Kidney (tissue), 14 donors: Measurements from ENCODE around the gene MYH6. TPM values are rescaled to one million over a fixed set of nuclear protein-coding genes. Genes with fewer than 3 reads are reported as not detected.
"Not testable (repeated sequence)": the region's sequence is repeated elsewhere in the genome, so short reads cannot be mapped to it uniquely, and the experiment has no call there.

ENCODE experiments used
- DNase-seq, 5 donors: peaks; one replicate each; pipeline ENCODE4 v3.0.0-alpha.2; 2013 to 2020
- FAIRE-seq: peaks from 2 replicates; lab custom pipeline; 2012; peaks lifted over from hg19 to GRCh38; lab: Jason Lieb, UNC
- H3K27ac ChIP-seq, 2 donors: one replicate each; pipeline ENCODE4 v1.7.0; 2013; ENCODE audit warnings: low read depth in 2 of 2, low read length in 2 of 2, inconsistent platforms in 1 of 2
- H3K27me3 ChIP-seq: one replicate; pipeline ENCODE4 v1.7.1; 2013; ENCODE audit warnings: low read length, inconsistent platforms; ENCODE audit not compliant: control insufficient read depth, insufficient read depth
- H3K36me3 ChIP-seq, 3 donors: one replicate each; pipeline versions ENCODE4 v1.7.0 to v1.7.1; 2013; ENCODE audit warnings: low read length in 3 of 3, control low read depth in 1 of 3, inconsistent platforms in 1 of 3; ENCODE audit not compliant: insufficient read depth in 3 of 3, control insufficient read depth in 2 of 3
- H3K4me1 ChIP-seq, 3 donors: one replicate each; pipeline versions ENCODE4 v1.7.0 to v1.7.1; 2013; ENCODE audit warnings: low read length in 3 of 3, inconsistent platforms in 1 of 3, low read depth in 1 of 3; ENCODE audit not compliant: control insufficient read depth in 2 of 3, insufficient read depth in 2 of 3
- H3K4me3 ChIP-seq, 3 donors: one replicate each; pipeline versions ENCODE4 v1.7.0 to v1.8.1; 2013; ENCODE audit warnings: low read length in 3 of 3, control low read depth in 1 of 3, inconsistent platforms in 1 of 3
- H3K9ac ChIP-seq, 3 donors: one replicate each; pipeline versions ENCODE4 v1.7.0 to v1.7.1; 2013; ENCODE audit warnings: low read length in 3 of 3, control low read depth in 1 of 3, inconsistent platforms in 1 of 3
- H3K9me3 ChIP-seq, 3 donors: one replicate each; pipeline versions ENCODE4 v1.7.0 to v1.7.1; 2013; ENCODE audit warnings: low read length in 3 of 3, control low read depth in 1 of 3, inconsistent platforms in 1 of 3; ENCODE audit not compliant: control insufficient read depth in 2 of 3, insufficient read depth in 1 of 3
- CTCF ChIP-seq: IDR thresholded peaks from 3 replicates; pipeline ENCODE4 v1.5.1; 2012; ENCODE audit warnings: mild to moderate bottlenecking, moderate library complexity, borderline replicate concordance; ENCODE audit not compliant: insufficient read depth; ENCODE audit errors: extremely low read depth
- intact Hi-C: fragments of 100-400 bp; cut with DNase I; formaldehyde crosslinking; loops from one replicate; pipeline ENCODE4 v1.11.1; 2022
- polyA plus RNA-seq: library from polyadenylated mRNA; stranded (reverse); fragments of 350-450 nt; fragmentation: Illumina TruSeq; extraction: RNeasy Lipid Tissue Mini Kit (QIAGEN cat#74804); gene quantifications from one replicate; pipeline ENCODE4 v1.2.3, GENCODE V29; 2014; ENCODE audit warnings: low read depth, low replicate concordance; ENCODE audit not compliant: insufficient read depth
- total RNA-seq: library from RNA; stranded (reverse); fragmentation: NEBNext Ultra II Directional; extraction: Animal tissue kit (Norgen Biotek cat#: 25700); gene quantifications from one replicate; pipeline ENCODE4 v1.2.1, GENCODE V29; 2021
- donor health status: control.
- donor health status: control.
- donor health status: control.
- donor health status: control.
- donor health status: control.
- donor health status: DM: yes; HTN: yes; CAD: no.
- donor health status: Normal renal cell carcinoma (clear cell type).

The MYH6 gene
- total and polyA plus RNA-seq, 2 donors from 2014 or later: 0.03 to 0.13 TPM

DNA sequence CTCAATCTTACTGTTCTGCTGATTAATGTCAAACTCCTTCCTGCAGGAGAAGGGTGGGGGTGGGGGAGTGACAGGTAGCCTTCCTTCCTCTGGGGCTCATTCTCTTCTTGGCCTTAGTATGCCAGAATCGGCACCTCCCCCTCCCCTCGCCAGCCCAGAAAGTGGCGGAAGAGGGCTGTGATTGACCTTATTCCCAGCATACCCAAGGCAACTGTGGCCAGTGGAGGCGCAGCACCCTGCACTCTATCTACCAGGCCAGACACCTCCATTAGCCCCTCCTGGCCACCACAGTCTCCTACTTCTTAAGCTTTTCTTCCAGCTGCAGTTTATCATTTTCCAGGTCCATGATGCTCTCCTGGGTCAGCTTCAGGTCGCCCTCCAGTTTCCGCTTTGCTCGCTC lies 15.5 kb downstream of the MYH6 start:
- Histone ChIP-seq H3K27ac (no peak overlapping the region), H3K4me1 (no peaks in the 10 kb centered on the region), H3K27me3 (no peaks in the 10 kb centered on the region), H3K9ac (no peak overlapping the region), H3K4me3 (no peak overlapping the region), H3K36me3 (no peaks in the 10 kb centered on the region), H3K9me3 (no peaks in the 10 kb centered on the region)
- DNase-seq (no peak), FAIRE-seq (no peak)
- intact Hi-C loops: no loop called here
- no peak for TF ChIP-seq CTCF

- H3K36me3 ChIP-seq, intact Hi-C loops, H3K4me1 ChIP-seq, H3K9me3 ChIP-seq, DNase-seq, H3K9ac ChIP-seq, FAIRE-seq, H3K27ac ChIP-seq, H3K4me3 ChIP-seq, H3K27me3 ChIP-seq: not testable (repeated sequence)
Measured at GRCh38 chr14:23389871-23390270, 18.2 kb downstream of the MYH6 start.

DNA sequence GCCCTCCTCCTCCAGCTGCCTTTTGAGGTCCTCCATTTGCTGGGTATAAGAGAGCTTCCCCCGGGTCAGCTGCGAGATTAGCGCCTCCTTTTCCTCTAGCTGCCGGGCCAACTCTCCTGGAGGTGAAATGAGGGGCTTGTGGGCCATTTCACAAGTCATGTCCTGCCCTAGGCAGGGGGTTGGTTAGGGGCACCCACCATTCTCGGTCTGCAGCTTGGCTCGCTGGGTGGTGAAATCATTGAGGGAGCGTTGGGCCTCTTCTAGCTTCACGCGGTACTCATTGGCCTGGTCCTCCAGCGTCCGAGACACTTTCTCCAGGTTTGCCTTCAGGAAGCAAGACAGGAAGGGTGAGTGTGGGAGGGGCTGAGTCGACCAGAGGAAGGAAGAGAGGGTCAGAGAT lies 18.7 kb downstream of the MYH6 start:
- H3K9me3 ChIP-seq: no peaks in the 10 kb centered on the region
- intact Hi-C loops: no loop called here
- no peaks in the 10 kb centered on the region for H3K4me1 ChIP-seq
- no peak for TF ChIP-seq CTCF
- no peak overlapping the region for H3K27ac ChIP-seq
- no peak for FAIRE-seq
- H3K27me3 ChIP-seq: no peaks in the 10 kb centered on the region
- H3K36me3 ChIP-seq: no peaks in the 10 kb centered on the region
- no peak overlapping the region for H3K4me3 ChIP-seq
- no peak overlapping the region for H3K9ac ChIP-seq
- DNase-seq: no peak

DNA sequence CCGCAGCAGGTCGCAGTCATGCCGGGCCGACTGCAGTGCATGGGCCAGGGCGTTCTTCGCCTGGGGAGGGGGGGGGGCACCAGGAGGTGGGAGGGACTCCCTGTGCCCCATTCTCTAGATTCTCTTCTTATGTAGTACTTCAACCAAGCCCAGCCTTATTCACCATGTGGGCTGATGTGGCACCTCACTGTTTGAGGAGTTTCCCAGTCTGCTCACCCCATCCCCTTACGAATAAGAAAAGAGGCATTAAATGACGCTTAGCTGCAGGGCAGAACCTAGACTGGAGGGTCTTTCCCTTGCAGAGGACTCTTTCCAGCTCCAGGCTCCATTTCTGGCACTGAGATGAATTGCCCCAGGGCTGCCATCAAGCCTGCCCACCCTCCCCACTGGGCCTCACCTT lies 19.1 kb downstream of the MYH6 start:
- Histone ChIP-seq H3K4me3 (no peak overlapping the region), H3K9me3 (no peaks in the 10 kb centered on the region), H3K27me3 (no peaks in the 10 kb centered on the region), H3K4me1 (no peaks in the 10 kb centered on the region), H3K9ac (no peak overlapping the region), H3K36me3 (no peaks in the 10 kb centered on the region), H3K27ac (no peak overlapping the region)
- FAIRE-seq (no peak), DNase-seq (no peak)
- intact Hi-C loops: no loop called here
- TF ChIP-seq CTCF: no peak
